ENCODE data around the gene NPSR1. TPM values are rescaled to one million over a fixed set of nuclear protein-coding genes. Genes with fewer than 3 reads are reported as not detected.

NPSR1 gene
- total RNA-seq, 1 experiment from 2014 or later, result not detected

DNA sequence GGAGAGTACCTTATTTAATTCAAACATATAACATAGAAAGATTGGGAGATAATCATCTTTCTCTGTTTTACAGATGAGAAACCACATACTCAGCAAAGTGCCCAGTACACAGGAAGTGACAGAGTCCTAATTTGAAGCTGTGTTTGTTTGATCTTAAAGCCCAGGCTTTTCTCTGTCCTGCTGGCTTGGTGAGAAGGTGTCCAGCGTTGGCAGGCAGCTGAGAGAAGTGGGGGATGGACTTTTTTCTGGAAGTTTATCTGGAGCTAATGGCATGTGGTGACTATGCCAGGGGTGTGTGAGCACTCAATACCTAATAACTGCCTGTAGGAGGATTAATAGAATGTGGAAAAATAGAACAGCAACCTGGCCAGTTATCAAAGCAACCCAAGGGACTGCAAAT is 60.8 kb downstream of the NPSR1 start:
- Mint-ChIP-seq H3K4me3 (ENCODE audit: unreplicated experiment) (no peak overlapping the region), H3K27ac (ENCODE audit: low read depth, unreplicated experiment) (no peak overlapping the region), H3K36me3 (ENCODE audit: insufficient read depth, unreplicated experiment) (no peaks in the 10 kb centered on the region), H3K27me3 (ENCODE audit: insufficient read depth, unreplicated experiment) (no peaks in the 10 kb centered on the region), H3K4me1 (ENCODE audit: insufficient read depth, unreplicated experiment) (no peaks in the 10 kb centered on the region), H3K9me3 (ENCODE audit: unreplicated experiment) (no peaks in the 10 kb centered on the region)
- intact Hi-C loops (cut with micrococcal nuclease), result no loop called here
- ChIA-PET CTCF (no interaction called here), POLR2A (no interaction called here)
- BruUV-seq (replicated peaks), result no TSS peak
- TF ChIP-seq CTCF (IDR thresholded peaks at IDR 0.05; ENCODE audit: unreplicated experiment), result no peak
- DNase-seq (ENCODE audit: unreplicated experiment), result no peak

DNA sequence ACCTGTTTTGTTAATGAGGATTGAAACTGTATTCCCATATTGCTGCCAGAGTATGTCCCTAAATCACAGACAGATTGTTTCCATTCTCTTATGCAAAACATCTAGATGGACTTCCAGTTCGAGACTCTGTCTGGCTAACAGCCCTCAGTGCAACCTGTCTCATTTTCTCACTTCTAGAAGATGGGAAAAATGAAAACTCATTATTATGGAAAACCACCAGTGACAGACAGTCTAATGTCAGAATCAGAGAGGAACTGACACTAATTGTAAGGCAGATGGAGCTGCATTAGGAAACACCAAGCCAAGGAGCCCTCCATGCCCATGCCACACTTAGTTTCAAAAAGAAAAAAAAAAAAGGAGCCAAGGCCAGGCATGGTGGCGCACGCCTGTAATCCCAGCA is 61.6 kb downstream of the NPSR1 start:
- no peak overlapping the region for H3K27ac Mint-ChIP-seq (ENCODE audit: low read depth, unreplicated experiment)
- H3K36me3 Mint-ChIP-seq (ENCODE audit: insufficient read depth, unreplicated experiment), result no peaks in the 10 kb centered on the region
- ChIA-PET CTCF (no interaction called here), POLR2A (no interaction called here)
- no peaks in the 10 kb centered on the region for H3K9me3 Mint-ChIP-seq (ENCODE audit: unreplicated experiment)
- no TSS peak for BruUV-seq (replicated peaks)
- no peak overlapping the region for H3K4me3 Mint-ChIP-seq (ENCODE audit: unreplicated experiment)
- no peaks in the 10 kb centered on the region for H3K27me3 Mint-ChIP-seq (ENCODE audit: insufficient read depth, unreplicated experiment)
- no peaks in the 10 kb centered on the region for H3K4me1 Mint-ChIP-seq (ENCODE audit: insufficient read depth, unreplicated experiment)
- TF ChIP-seq CTCF (IDR thresholded peaks at IDR 0.05; ENCODE audit: unreplicated experiment), result no peak
- DNase-seq (ENCODE audit: unreplicated experiment), result no peak
- intact Hi-C loops (cut with micrococcal nuclease), result no loop called here

DNA sequence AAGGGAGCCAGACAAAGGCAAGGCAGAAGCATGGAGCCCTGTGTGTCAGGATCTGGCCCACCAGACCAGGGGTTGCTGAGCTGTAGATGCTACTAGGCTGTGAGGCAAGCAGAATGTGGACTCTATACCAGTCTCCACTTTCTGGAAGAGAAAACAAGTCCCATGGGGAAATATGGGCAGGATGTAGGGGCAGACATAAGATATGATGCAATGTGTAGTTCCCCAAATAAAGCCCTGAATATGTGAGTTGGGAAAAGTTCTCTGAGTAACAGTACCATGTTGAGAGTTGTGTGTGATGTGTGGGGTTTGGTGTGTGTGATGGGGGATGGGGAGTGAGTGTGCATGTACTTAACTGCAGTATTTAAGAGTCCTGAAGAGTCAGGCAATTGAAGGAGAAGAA is 62.3 kb downstream of the NPSR1 start:
- no peaks in the 10 kb centered on the region for H3K4me1 Mint-ChIP-seq (ENCODE audit: insufficient read depth, unreplicated experiment)
- TF ChIP-seq CTCF (IDR thresholded peaks at IDR 0.05; ENCODE audit: unreplicated experiment), result no peak
- no peaks in the 10 kb centered on the region for H3K9me3 Mint-ChIP-seq (ENCODE audit: unreplicated experiment)
- BruUV-seq (replicated peaks), result no TSS peak
- H3K27ac Mint-ChIP-seq (ENCODE audit: low read depth, unreplicated experiment), result no peak overlapping the region
- no peak overlapping the region for H3K4me3 Mint-ChIP-seq (ENCODE audit: unreplicated experiment)
- intact Hi-C loops (cut with micrococcal nuclease), result no loop called here
- H3K36me3 Mint-ChIP-seq (ENCODE audit: insufficient read depth, unreplicated experiment), result no peaks in the 10 kb centered on the region
- ChIA-PET POLR2A (no interaction called here), CTCF (interaction anchor here (0.6 kb wide), 1 partner anchor 414 kb away, joined by 5 read pairs; no protein-coding TSS in a partner anchor)
- no peak for DNase-seq (ENCODE audit: unreplicated experiment)
- H3K27me3 Mint-ChIP-seq (ENCODE audit: insufficient read depth, unreplicated experiment), result no peaks in the 10 kb centered on the region

DNA sequence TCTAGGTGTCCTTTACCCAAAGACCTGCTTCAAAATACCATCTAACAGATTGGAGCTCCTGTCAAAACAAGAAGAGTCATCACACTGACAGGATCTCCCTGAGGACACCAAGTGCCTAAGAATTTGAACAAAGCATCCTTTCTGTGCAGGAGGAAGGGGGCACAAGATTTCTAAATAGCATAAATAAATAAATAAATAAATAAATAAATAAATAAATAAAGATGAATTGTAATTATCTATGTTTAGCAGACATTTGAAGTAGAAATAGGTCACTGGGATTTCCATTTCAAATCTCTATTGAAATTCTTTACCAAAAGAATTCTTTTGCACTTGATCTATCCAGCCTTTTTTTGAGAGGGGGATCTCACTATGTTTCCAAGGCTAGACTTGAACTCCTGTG is 65.3 kb downstream of the NPSR1 start:
- no peak for DNase-seq (ENCODE audit: unreplicated experiment)
- CTCF ChIA-PET, result interaction anchor here (0.6 to 1.2 kb wide), 3 partner anchors 21 to 101 kb away, joined by 3 read pairs; no protein-coding TSS in a partner anchor
- TF ChIP-seq CTCF (IDR thresholded peaks at IDR 0.05; ENCODE audit: unreplicated experiment), result no peak
- Mint-ChIP-seq H3K4me3 (ENCODE audit: unreplicated experiment) (no peak overlapping the region), H3K36me3 (ENCODE audit: insufficient read depth, unreplicated experiment) (no peaks in the 10 kb centered on the region), H3K27ac (ENCODE audit: low read depth, unreplicated experiment) (no peak overlapping the region), H3K4me1 (ENCODE audit: insufficient read depth, unreplicated experiment) (no peaks in the 10 kb centered on the region), H3K27me3 (ENCODE audit: insufficient read depth, unreplicated experiment) (no peaks in the 10 kb centered on the region), H3K9me3 (ENCODE audit: unreplicated experiment) (no peaks in the 10 kb centered on the region)
- BruUV-seq (replicated peaks), result no TSS peak
- POLR2A ChIA-PET, result no interaction called here
- intact Hi-C loops (cut with micrococcal nuclease), result no loop called here
